Stimulated activated naive B cell treated with anti-CD40 and anti-IgM and Interleukin-4, amounts not matched to agents 10 μg/mL and 1 μg/mL and 100 μg/mL, for 72 hours (primary cell): Measurements from ENCODE around the gene UGT1A4.

Experiments used
- ATAC-seq, 2 donors: fragments of 150-1000 bp; cut with Tn5 transposase; replicated peaks; 2 replicates each; pipeline ENCODE4 v1.10.0; 2021; ENCODE audit warnings: moderate library complexity in 1 of 2
- DNase-seq: peaks from one replicate; pipeline ENCODE4 v3.0.0; 2021
- H3K27ac Mint-ChIP-seq: one replicate; pipeline ENCODE4 v1.8.0; 2022; ENCODE audit warnings: mild to moderate bottlenecking, mixed read lengths
- H3K27me3 Mint-ChIP-seq, 2 donors: one replicate each; pipeline ENCODE4 v1.8.0; 2022; ENCODE audit warnings: mixed read lengths in 2 of 2
- H3K36me3 Mint-ChIP-seq, 2 donors: one replicate each; pipeline ENCODE4 v1.8.0; 2022; ENCODE audit warnings: mixed read lengths in 2 of 2, mild to moderate bottlenecking in 1 of 2
- H3K4me1 Mint-ChIP-seq, 2 donors: one replicate each; pipeline ENCODE4 v1.8.0; 2022; ENCODE audit warnings: mixed read lengths in 2 of 2, mild to moderate bottlenecking in 1 of 2
- H3K4me3 Mint-ChIP-seq, 2 donors: one replicate each; pipeline ENCODE4 v1.8.0; 2022; ENCODE audit warnings: mild to moderate bottlenecking in 2 of 2, mixed read lengths in 2 of 2, moderate library complexity in 1 of 2
- H3K9me3 Mint-ChIP-seq, 2 donors: one replicate each; pipeline ENCODE4 v1.8.0; 2022; ENCODE audit warnings: mixed read lengths in 2 of 2, mild to moderate bottlenecking in 1 of 2

Gene UGT1A4

DNA sequence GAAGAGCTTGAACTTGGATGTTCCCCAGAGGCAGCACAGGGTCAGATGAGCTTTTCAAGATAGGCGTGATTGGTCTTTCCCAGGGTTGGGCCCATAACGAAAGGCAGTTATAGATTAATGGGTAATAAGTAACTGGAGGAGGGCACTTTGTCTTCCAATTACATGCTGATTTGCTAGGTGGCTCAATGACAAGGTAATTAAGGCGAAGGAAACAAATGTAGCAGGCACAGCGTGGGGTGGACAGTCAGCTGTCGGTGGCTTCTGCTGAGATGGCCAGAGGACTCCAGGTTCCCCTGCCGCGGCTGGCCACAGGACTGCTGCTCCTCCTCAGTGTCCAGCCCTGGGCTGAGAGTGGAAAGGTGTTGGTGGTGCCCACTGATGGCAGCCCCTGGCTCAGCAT is at the start of gene UGT1A4:
Gene UGT1A4 (plus strand): TSS at position 185 of the 400 bp plus-strand sequence. CDS start 85 bp downstream, at position 270.
- Mint-ChIP-seq H3K36me3 (no peaks in the 10 kb centered on the region), H3K9me3 (no peaks in the 10 kb centered on the region), H3K4me1 (no peaks in the 10 kb centered on the region), H3K4me3 (no peak within 1 kb of the TSS), H3K27ac (no peak within 1 kb of the TSS), H3K27me3 (peaks cover 31 to 36% of the 10 kb centered on the region in 2 donors)
- ATAC-seq (no peak), DNase-seq (no peak)

DNA sequence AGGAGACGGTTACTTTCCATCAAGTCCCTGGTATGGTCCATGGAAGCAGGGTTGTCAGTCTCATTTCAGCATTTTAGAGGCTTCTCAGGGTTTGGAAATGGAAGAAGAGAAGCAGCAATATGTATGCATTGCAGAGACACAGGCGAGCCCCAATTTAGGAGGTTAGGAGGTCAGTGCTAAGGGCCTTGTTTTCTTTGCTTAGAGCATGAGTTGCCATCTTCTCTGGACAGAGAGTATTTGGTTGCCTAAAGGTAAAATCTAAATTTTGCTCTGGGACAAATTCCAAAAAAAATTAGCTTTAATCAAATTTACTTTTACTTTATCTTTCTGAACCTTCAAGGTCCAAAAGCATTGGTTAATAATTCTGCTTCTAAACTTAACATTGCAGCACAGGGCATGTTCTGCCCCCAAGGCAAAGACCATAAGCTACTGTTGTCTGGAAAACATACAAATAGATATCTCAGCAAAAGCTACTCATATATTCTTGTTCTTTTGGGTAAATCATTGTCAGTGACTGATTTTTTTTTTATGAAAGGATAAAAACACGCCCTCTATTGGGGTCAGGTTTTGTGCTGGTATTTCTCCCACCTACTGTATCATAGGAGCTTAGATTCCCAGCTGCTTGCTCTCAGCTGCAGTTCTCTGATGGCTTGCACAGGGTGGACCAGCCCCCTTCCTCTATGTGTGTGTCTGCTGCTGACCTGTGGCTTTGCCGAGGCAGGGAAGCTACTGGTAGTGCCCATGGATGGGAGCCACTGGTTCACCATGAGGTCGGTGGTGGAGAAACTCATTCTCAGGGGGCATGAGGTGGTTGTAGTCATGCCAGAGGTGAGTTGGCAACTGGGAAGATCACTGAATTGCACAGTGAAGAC is 47.0 kb upstream of the UGT1A4 start, which contains the start of gene UGT1A9:
Gene UGT1A9 (plus strand): TSS at position 609 of the 872 bp plus-strand sequence. CDS start 37 bp downstream, at position 646.
- DNase-seq (no peak), ATAC-seq (no peak)
- Mint-ChIP-seq H3K9me3 (peaks cover 0 to 8% of the 10 kb centered on the region in 2 donors), H3K27ac (no peak within 1 kb of the TSS), H3K36me3 (no peaks in the 10 kb centered on the region), H3K4me3 (no peak within 1 kb of the TSS), H3K4me1 (no peaks in the 10 kb centered on the region), H3K27me3 (peaks cover 8 to 22% of the 10 kb centered on the region in 2 donors)

DNA sequence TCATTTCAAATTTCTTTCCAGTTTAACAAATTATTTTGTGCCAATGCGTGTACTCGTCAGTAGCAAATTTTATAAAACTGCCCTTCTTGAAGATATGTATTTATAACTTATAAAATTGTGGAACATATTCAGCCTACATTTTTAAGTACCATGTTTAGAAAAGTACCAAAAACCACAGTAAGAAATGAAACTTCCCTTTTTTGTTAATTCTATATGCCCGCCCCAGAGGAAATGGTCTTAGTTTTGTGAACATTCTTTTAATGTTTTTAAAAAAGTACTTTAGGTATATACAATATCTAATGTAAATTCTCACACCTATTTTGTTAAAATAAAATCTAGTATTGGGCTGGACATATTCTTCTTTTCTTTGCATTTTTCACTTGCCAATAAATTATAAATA is 45.6 kb upstream of the UGT1A4 start:
- Mint-ChIP-seq H3K9me3 (peaks cover 0 to 8% of the 10 kb centered on the region in 2 donors), H3K4me1 (no peaks in the 10 kb centered on the region), H3K36me3 (no peaks in the 10 kb centered on the region), H3K4me3 (no peak overlapping the region), H3K27me3 (peaks cover 8 to 29% of the 10 kb centered on the region in 2 donors), H3K27ac (no peak overlapping the region)
- ATAC-seq, result no peak
- no peak for DNase-seq

DNA sequence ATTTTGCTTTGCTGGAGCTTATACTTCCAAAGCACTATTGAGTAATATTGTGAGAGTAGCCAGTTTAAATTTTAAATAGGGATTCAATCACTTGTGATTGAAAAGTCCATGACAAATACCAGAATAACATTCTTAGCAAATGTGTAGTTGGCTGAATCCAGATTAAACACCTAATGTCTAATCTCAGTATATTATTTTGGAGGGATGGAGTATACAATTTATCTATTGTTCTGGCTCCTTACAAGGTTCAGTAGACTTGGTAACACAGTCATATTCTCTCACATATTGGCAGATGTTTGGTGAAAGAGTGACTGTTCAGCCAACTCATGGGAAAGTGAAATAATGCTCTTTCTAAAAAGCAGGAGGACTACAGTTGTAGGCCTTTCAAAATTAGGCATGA is 44.6 kb upstream of the UGT1A4 start:
- peaks cover 0 to 2% of the 10 kb centered on the region in 2 donors for H3K9me3 Mint-ChIP-seq
- H3K4me3 Mint-ChIP-seq, result no peak overlapping the region
- no peak overlapping the region for H3K27ac Mint-ChIP-seq
- no peaks in the 10 kb centered on the region for H3K36me3 Mint-ChIP-seq
- peaks cover 8 to 25% of the 10 kb centered on the region in 2 donors for H3K27me3 Mint-ChIP-seq
- ATAC-seq, result no peak
- no peaks in the 10 kb centered on the region for H3K4me1 Mint-ChIP-seq
- no peak for DNase-seq

DNA sequence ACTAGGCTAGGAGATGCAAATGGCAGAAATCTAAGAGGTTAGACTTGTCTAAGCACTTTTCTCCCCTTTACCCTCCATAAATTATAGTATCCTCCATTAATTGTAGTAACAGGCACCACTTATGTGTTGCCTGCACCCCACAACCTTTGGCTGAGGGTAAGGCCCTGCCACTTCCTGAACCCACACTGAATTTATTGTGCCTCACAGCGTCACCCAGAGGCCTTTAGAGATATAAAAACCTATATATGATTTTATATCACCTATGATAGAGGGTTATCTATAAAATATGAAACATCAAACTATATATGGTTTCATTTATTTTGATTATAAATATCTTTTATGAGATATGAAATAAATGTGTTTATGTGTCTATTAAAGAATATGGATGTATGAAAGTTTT is 44.2 kb upstream of the UGT1A4 start:
- H3K27ac Mint-ChIP-seq, result no peak overlapping the region
- peaks cover 0 to 2% of the 10 kb centered on the region in 2 donors for H3K9me3 Mint-ChIP-seq
- H3K4me1 Mint-ChIP-seq, result no peaks in the 10 kb centered on the region
- no peaks in the 10 kb centered on the region for H3K36me3 Mint-ChIP-seq
- no peak overlapping the region for H3K4me3 Mint-ChIP-seq
- ATAC-seq, result no peak
- peaks cover 8 to 28% of the 10 kb centered on the region in 2 donors for H3K27me3 Mint-ChIP-seq
- DNase-seq, result no peak

DNA sequence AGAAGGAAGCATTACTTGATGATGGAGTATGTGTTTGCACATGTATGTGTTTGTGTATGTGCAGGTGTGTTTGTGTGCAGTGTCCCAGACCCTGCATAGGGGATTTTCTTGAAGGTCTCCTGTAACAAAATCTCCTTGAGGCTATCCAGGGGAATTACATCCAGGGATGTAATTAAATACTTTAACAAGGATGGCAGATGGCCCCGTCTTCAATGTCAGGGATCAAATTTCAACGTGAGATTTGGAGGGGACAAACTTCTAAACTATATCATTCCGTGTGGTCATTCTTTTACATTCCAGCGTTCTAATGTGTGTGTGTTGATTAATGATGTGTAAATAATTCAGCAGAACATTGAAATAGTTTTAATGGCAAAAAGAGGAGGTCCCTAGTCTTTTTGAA is 43.5 kb upstream of the UGT1A4 start:
- no peak overlapping the region for H3K27ac Mint-ChIP-seq
- no peaks in the 10 kb centered on the region for H3K4me1 Mint-ChIP-seq
- peaks cover 12 to 28% of the 10 kb centered on the region in 2 donors for H3K27me3 Mint-ChIP-seq

DNA sequence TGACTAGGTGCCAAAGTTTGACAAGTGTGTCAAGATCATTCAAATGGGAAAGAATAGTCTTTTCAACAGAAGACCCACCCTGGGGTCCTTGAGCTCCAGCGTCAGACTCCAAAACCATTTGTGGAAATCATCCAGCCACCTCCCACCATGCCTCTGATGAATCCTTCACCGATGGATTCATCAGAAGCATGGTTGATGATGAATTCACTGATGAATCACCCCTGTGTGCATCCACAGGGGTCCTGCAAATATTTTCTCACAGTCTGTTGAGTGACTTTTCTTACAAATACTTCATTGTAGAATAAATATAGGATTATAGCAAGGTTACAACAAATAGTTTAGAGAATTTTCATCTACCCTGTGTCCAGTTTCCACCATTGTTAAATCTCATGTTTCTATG is 42.5 kb upstream of the UGT1A4 start:
- DNase-seq, result no peak
- H3K27ac Mint-ChIP-seq, result no peak overlapping the region
- peaks cover 7 to 23% of the 10 kb centered on the region in 2 donors for H3K27me3 Mint-ChIP-seq
- no peak overlapping the region for H3K4me3 Mint-ChIP-seq
- H3K9me3 Mint-ChIP-seq, result peaks cover 0 to 2% of the 10 kb centered on the region in 2 donors
- H3K4me1 Mint-ChIP-seq, result no peaks in the 10 kb centered on the region
- H3K36me3 Mint-ChIP-seq, result no peaks in the 10 kb centered on the region
- no peak for ATAC-seq

More for the DNA sequence above, 43.5 kb upstream of the UGT1A4 start:
- Mint-ChIP-seq H3K4me3 (no peak overlapping the region), H3K36me3 (no peaks in the 10 kb centered on the region), H3K9me3 (peaks cover 0 to 2% of the 10 kb centered on the region in 2 donors)
- DNase-seq (no peak), ATAC-seq (no peak)

DNA sequence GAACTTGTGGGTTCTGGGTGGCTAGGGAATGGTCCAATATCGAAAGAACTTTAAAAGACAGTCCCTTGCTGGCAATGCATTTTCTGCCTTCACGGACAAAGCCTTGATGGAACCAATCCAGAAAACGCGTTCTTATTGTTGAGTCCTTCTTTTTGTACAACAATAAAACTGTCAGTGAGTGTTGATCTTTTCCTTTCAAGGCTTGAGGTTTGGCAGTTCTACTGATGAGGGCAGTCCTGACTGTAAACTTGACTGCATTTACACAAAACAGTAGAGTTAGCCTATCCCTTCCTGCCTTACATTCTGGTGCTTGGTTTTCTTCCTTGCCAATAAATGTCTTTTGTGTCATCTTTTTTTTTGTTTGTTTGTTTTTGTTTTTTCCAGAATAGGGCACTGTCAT is 39.3 kb upstream of the UGT1A4 start:
- ATAC-seq (no peak), DNase-seq (no peak)
- no peaks in the 10 kb centered on the region for H3K9me3 Mint-ChIP-seq
- peaks cover 5 to 13% of the 10 kb centered on the region in 2 donors for H3K27me3 Mint-ChIP-seq
- no peaks in the 10 kb centered on the region for H3K36me3 Mint-ChIP-seq
- H3K27ac Mint-ChIP-seq, result no peak overlapping the region
- H3K4me3 Mint-ChIP-seq, result no peak overlapping the region
- peaks cover 0 to 3% of the 10 kb centered on the region in 2 donors for H3K4me1 Mint-ChIP-seq

DNA sequence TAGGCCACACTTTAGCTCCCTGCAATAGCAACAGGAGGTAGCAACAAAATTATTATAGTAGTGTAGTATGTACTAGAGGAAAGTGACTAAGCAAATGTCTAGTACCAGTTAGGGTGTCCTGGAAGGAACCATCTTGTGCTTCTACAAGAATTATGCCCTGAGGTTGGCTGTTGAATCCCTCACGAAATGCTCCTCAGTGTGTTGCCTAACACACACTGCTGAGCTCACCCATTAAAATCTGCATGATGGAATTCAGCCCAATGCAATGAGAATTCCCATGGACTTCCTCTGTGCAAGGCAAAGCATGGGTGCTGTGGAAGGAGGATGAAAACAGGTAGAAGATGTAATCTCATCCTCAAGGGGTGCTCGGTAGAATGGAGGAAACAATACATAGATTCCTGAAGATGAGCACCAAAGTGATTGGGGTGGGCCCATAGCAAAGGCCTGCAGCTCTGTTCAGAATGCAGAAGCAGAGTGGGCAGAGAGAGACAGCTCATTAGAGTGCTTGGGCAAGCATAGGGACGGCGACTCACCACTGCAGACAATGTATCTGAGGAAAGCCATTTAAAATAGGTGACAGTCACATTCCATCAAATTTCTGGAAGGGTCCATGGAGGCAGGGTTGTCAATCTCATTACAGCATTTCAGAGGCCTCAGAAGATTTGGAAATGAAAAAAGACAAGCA is 38.0 kb upstream of the UGT1A4 start:
- Mint-ChIP-seq H3K27me3 (peaks cover 5 to 13% of the 10 kb centered on the region in 2 donors), H3K9me3 (no peaks in the 10 kb centered on the region), H3K4me1 (peaks cover 0 to 3% of the 10 kb centered on the region in 2 donors), H3K4me3 (no peak overlapping the region), H3K36me3 (no peaks in the 10 kb centered on the region), H3K27ac (no peak overlapping the region)
- no peak for ATAC-seq
- DNase-seq, result no peak

DNA sequence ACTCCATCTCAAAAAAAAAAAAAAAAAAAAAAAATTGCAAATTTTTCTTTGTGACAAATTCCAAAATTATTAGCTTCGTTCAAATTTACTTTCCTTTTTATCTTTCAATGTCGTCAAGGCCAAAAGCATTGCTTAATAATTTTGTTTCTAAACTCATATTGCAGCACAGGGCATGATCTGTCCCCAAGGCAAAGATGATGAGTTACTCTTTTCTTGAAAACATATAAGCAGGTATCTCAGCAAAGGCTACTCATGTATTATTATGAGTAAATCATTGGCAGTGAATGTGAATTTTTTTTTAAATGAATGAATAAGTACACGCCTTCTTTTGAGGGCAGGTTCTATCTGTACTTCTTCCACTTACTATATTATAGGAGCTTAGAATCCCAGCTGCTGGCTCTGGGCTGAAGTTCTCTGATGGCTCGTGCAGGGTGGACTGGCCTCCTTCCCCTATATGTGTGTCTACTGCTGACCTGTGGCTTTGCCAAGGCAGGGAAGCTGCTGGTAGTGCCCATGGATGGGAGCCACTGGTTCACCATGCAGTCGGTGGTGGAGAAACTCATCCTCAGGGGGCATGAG is 36.9 kb upstream of the UGT1A4 start, which contains the start of gene UGT1A7:
Gene UGT1A7 (plus strand): TSS at position 381 of the 579 bp plus-strand sequence. CDS start 37 bp downstream, at position 418.
- peaks cover 0 to 3% of the 10 kb centered on the region in 2 donors for H3K4me1 Mint-ChIP-seq
- H3K4me3 Mint-ChIP-seq, result no peak within 1 kb of the TSS
- H3K36me3 Mint-ChIP-seq, result peaks cover 0 to under 1% of the 10 kb centered on the region in 2 donors
- DNase-seq (no peak), ATAC-seq (no peak)
- no peaks in the 10 kb centered on the region for H3K9me3 Mint-ChIP-seq
- no peak within 1 kb of the TSS for H3K27ac Mint-ChIP-seq
- H3K27me3 Mint-ChIP-seq, result peaks cover 5 to 11% of the 10 kb centered on the region in 2 donors

DNA sequence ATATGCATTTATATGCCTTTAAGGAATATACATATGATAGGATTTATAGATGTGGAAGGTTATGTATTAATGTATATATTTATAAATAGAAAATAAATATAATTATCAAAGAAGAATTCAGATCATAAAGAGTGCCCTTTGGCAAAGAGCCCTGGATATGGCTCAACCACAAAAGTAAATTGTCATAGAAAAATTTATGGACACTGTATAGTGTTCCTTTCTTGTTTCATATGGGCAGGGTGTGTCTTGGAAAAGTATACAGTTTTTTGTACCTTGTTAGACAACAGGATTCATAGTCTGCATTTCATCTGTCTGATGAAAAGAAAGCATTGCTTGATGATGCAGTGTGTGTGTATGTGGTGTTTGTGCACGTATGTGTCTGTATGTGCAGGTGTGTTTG is 33.9 kb upstream of the UGT1A4 start:
- peaks cover 7 to 9% of the 10 kb centered on the region in 2 donors for H3K4me1 Mint-ChIP-seq
- no peaks in the 10 kb centered on the region for H3K9me3 Mint-ChIP-seq
- H3K36me3 Mint-ChIP-seq, result peaks cover 0 to 3% of the 10 kb centered on the region in 2 donors
- no peak for ATAC-seq
- H3K4me3 Mint-ChIP-seq, result no peak overlapping the region
- no peak for DNase-seq
- no peak overlapping the region for H3K27ac Mint-ChIP-seq
- peaks cover 5 to 8% of the 10 kb centered on the region in 2 donors for H3K27me3 Mint-ChIP-seq

DNA sequence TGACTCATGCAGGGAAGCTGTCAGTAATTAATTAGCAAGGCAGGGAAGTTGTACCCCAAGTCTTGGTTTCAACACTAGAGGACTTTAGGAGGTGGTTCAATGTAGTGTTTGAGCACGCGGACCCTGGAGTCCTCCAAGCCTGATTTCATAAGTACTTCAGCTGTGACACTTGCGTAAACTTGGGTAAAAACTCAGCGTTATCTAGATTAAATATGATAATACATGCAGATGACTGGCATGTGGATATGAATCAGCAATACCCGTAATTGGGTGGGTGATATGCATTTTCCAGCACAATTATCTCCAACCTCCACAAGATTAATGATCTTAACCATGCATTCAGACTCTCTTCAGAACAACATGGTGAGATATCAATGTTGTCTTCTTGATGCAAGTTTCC is 31.6 kb upstream of the UGT1A4 start:
- H3K27ac Mint-ChIP-seq, result no peak overlapping the region
- ATAC-seq, result no peak
- no peaks in the 10 kb centered on the region for H3K9me3 Mint-ChIP-seq
- DNase-seq, result no peak
- H3K36me3 Mint-ChIP-seq, result peaks cover 0 to 3% of the 10 kb centered on the region in 2 donors
- peaks cover 7 to 9% of the 10 kb centered on the region in 2 donors for H3K4me1 Mint-ChIP-seq
- H3K4me3 Mint-ChIP-seq, result no peak overlapping the region
- H3K27me3 Mint-ChIP-seq, result peaks cover 4 to 5% of the 10 kb centered on the region in 2 donors

DNA sequence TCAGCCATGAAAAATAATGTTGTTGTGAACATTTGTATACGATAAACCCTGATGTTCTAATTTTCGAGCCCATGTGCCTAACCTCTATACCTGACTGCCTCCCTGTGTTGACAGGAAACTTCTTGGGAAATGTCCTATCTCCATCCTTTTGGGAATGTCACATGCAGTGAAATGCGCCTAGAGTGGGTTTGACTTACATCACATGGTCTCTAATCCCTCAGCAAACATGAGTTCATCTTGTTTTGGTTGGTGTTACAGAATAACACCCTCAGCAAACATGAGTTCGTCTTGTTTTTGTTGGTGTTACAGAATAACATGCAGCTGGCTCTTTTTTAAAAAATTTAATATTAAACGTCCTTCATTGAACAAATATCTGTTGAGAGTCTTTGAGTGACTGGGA is 30.2 kb upstream of the UGT1A4 start:
- no peak overlapping the region for H3K4me3 Mint-ChIP-seq
- H3K9me3 Mint-ChIP-seq, result no peaks in the 10 kb centered on the region
- ATAC-seq, result no peak
- DNase-seq, result no peak
- peaks cover 4 to 5% of the 10 kb centered on the region in 2 donors for H3K27me3 Mint-ChIP-seq
- peaks cover 5 to 7% of the 10 kb centered on the region in 2 donors for H3K4me1 Mint-ChIP-seq
- peaks cover 0 to 3% of the 10 kb centered on the region in 2 donors for H3K36me3 Mint-ChIP-seq
- H3K27ac Mint-ChIP-seq, result no peak overlapping the region

DNA sequence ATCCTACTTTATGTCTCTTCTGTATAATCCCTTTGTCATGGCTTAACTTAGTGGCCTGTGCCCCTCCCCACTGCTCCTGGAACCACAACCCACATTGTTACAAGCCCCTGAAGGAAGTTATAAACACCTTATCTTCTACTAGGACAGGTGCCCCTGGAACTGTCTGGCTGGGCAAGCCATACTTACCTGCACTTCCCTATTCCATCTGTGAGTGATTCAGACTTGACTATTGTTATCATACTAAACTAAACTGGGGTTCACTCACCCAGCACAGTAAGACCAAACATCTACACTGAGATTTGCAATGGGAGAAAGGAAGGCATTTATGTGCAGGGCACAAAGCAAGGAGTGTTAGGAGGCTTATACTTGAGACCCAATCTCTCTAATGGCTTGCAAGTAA is 29.5 kb upstream of the UGT1A4 start:
- Mint-ChIP-seq H3K27ac (no peak overlapping the region), H3K4me1 (peaks cover 5 to 7% of the 10 kb centered on the region in 2 donors), H3K36me3 (peaks cover 0 to 3% of the 10 kb centered on the region in 2 donors), H3K4me3 (no peak overlapping the region), H3K27me3 (peaks cover 4 to 11% of the 10 kb centered on the region in 2 donors), H3K9me3 (no peaks in the 10 kb centered on the region)
- DNase-seq, result no peak
- peak; percentile 56 to 58 for ATAC-seq
